ENCODE measurements around the gene HSPB9. TPM values are rescaled to one million over a fixed set of nuclear protein-coding genes. Genes with fewer than 3 reads are reported as not detected.

Gene HSPB9
- total RNA-seq, 2 experiments from 2014 or later: 0.18 to 0.33 TPM

DNA sequence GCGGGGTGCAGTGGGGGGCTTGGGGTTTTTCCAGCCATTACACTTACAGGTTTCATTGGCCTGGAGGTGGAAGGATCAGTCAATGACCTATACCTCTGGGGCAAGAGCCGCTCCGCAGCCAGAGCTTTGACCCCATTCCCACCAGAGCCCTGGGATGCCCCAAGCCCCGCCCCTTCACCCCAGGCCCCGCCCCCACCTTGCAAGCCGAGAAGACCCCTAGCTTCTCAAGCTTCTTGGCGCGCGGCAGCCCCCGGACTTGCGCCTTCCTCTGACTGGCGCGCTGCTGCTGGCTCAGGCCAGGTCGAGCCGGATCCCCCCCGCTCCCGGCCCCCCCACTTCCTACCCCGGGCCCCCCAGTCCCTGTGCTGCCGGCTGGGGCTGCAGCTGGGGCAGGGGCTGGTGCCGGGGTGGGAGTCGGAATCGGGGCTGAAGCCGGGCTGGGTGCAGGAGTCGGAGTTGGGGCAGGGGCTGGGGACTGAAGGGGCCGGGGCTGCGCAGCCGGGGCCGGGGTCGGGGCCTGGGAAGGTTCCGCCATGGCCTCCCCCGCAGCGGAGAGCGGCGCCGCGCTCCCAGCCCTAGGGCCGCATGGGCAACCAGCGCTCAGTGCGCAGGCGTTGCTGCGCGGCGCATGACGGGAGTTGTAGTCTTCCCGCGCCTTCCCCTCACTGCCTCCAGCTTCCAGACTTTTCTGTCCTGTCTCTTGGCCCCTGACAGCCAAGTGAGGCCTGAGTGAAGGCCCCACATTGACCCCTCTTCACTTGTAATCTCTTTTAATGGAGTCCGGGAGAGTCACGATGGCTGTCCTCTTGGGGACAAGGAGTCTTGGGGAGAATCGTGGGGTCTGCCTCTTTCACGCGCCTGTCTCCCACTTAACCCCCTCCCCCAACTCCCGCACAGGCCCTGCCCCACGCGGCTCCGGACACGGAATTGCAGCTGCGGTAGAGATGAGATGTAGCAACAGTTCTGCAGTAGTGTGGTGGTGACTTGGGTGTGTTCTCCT is 1.5 kb upstream of the HSPB9 start, which contains the start of gene KAT2A:
Gene KAT2A (minus strand): TSS at position 598 of the 1,000 bp plus-strand sequence. CDS start 63 bp downstream, at position 535.
- peak within 1 kb of the TSS; percentile 77 for H3K27ac Mint-ChIP-seq
- DNase-seq: peak; percentile 85
- H3K4me3 Mint-ChIP-seq: peak within 1 kb of the TSS; percentile 74
- H3K27me3 Mint-ChIP-seq: no peaks in the 10 kb centered on the region
- H3K4me1 Mint-ChIP-seq: peaks cover 28% of the 10 kb centered on the region
- H3K36me3 Mint-ChIP-seq: peaks cover 19% of the 10 kb centered on the region
- no peaks in the 10 kb centered on the region for H3K9me3 Mint-ChIP-seq

GRCh38 chr17:42124256-42124655 is 1.7 kb downstream of the HSPB9 start:
- Mint-ChIP-seq H3K9me3 (no peaks in the 10 kb centered on the region), H3K4me1 (peaks cover 18% of the 10 kb centered on the region), H3K4me3 (no peak overlapping the region), H3K27me3 (no peaks in the 10 kb centered on the region), H3K27ac (no peak overlapping the region), H3K36me3 (peaks cover 16% of the 10 kb centered on the region)
- DNase-seq: no peak

- H3K9me3 Mint-ChIP-seq: no peaks in the 10 kb centered on the region
- no peaks in the 10 kb centered on the region for H3K27me3 Mint-ChIP-seq
- no peak overlapping the region for H3K4me3 Mint-ChIP-seq
- DNase-seq: no peak
- H3K4me1 Mint-ChIP-seq: peaks cover 10% of the 10 kb centered on the region
- H3K36me3 Mint-ChIP-seq: peaks cover 18% of the 10 kb centered on the region
- H3K27ac Mint-ChIP-seq: no peak overlapping the region
These were observed 3.0 kb downstream of the HSPB9 start for GRCh38 chr17:42125565-42125964.

- no peaks in the 10 kb centered on the region for H3K9me3 Mint-ChIP-seq
- peaks cover 21% of the 10 kb centered on the region for H3K36me3 Mint-ChIP-seq
- peaks cover 10% of the 10 kb centered on the region for H3K4me1 Mint-ChIP-seq
- H3K27ac Mint-ChIP-seq: peak overlapping the region; percentile 46
- H3K4me3 Mint-ChIP-seq: no peak overlapping the region
- H3K27me3 Mint-ChIP-seq: no peaks in the 10 kb centered on the region
- DNase-seq: no peak
These were observed 4.2 kb downstream of the HSPB9 start for GRCh38 chr17:42126836-42127235.

- Mint-ChIP-seq H3K4me1 (peaks cover 16% of the 10 kb centered on the region), H3K9me3 (no peaks in the 10 kb centered on the region), H3K4me3 (no peak overlapping the region), H3K36me3 (peaks cover 21% of the 10 kb centered on the region), H3K27ac (peak overlapping the region; percentile 85), H3K27me3 (no peaks in the 10 kb centered on the region)
- DNase-seq: no peak
These were observed 4.8 kb downstream of the HSPB9 start for GRCh38 chr17:42127414-42127813.

DNA sequence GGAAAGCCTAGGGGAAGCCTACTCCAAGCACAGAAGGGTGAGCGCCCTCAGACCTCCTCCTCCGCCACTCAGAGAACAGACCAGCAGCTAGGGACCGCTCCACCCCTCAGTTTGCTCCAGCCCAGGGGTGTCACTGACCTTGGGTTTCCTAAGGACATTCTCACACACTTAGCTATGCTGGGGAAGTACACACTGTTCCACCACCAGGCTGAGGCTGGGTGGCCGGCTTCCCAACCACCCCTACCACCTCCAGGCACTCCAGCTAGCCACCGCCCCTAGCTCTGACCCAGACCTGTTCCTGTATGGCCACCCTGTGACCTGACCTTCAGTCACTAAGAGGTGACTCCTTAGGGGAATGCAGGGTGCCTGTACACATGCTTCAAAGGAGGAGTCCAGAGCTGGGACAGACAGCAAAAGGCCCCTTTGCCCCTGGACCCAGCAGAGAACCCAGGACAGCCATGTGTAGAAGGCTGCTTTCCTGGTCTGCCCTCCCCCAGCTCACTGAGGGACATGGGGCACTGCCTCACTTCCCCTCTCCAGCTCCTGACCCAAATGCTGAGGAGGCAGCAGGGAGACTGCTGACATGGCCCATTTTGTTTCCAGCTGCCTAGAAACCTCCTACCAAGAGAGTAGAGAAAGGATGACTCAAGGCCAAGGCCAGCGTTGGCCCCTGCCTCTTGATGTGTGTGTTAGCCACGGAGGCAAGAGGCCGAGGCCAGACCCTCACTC is 6.7 kb downstream of the HSPB9 start:
- no peak overlapping the region for H3K4me3 Mint-ChIP-seq
- peak overlapping the region; percentile 85 for H3K27ac Mint-ChIP-seq
- no peaks in the 10 kb centered on the region for H3K27me3 Mint-ChIP-seq
- H3K36me3 Mint-ChIP-seq: peaks cover 17% of the 10 kb centered on the region
- H3K4me1 Mint-ChIP-seq: peaks cover 35% of the 10 kb centered on the region
- no peak for DNase-seq
- H3K9me3 Mint-ChIP-seq: no peaks in the 10 kb centered on the region

DNA sequence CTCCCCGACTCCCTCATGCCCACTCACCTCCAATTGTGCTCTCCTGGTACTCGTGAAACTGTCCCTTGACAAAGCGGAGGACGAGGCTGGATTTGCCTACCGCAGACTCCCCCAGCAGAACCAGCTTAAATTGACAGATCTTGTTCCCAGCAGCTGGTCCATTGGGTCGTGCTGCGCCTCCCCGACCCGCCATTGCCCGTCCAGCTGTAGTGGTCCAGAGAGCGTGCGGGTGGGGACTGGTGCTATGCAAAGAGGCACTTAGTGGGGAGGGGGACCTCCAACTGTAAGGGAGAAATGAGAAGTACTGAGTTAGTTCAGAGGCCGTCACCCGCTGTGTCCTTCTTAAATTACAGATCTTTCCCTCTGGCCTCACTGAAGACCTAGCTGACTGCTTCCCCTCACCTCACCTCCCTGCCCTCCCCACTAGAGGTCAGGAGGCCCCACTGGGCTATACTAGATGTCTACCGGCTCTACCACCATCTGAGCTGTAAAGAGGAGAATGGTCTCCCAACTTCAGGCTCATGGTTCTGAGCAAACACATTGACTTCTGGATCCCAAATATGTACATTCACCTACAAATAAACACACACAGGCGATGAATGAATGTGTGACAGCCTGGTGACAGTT is 7.8 kb downstream of the HSPB9 start:
- H3K4me1 Mint-ChIP-seq: peaks cover 40% of the 10 kb centered on the region
- H3K36me3 Mint-ChIP-seq: peaks cover 19% of the 10 kb centered on the region
- DNase-seq: no peak
- no peaks in the 10 kb centered on the region for H3K9me3 Mint-ChIP-seq
- H3K27me3 Mint-ChIP-seq: no peaks in the 10 kb centered on the region
- no peak overlapping the region for H3K4me3 Mint-ChIP-seq
- H3K27ac Mint-ChIP-seq: peak overlapping the region; percentile 3

DNA sequence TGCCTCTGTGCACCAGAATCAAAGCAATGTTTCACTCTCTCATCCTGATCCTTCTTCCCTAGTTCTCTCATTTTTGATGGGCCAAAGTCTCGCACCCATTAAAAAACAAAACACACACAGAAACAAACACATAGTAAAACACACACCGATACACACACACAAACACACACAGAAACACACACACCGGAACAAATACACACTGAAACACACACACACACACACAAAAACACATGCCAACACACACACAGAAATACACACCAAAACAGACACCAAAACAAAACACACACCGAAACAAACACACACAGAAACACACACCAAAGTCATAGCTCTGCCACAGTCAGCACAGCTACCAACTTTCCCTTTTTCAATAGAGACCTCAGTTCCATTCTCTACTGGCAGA is 8.6 kb downstream of the HSPB9 start:
- peaks cover 22% of the 10 kb centered on the region for H3K36me3 Mint-ChIP-seq
- no peaks in the 10 kb centered on the region for H3K9me3 Mint-ChIP-seq
- peak overlapping the region; percentile 7 for H3K27ac Mint-ChIP-seq
- no peaks in the 10 kb centered on the region for H3K27me3 Mint-ChIP-seq
- no peak for DNase-seq
- no peak overlapping the region for H3K4me3 Mint-ChIP-seq
- peaks cover 48% of the 10 kb centered on the region for H3K4me1 Mint-ChIP-seq

DNA sequence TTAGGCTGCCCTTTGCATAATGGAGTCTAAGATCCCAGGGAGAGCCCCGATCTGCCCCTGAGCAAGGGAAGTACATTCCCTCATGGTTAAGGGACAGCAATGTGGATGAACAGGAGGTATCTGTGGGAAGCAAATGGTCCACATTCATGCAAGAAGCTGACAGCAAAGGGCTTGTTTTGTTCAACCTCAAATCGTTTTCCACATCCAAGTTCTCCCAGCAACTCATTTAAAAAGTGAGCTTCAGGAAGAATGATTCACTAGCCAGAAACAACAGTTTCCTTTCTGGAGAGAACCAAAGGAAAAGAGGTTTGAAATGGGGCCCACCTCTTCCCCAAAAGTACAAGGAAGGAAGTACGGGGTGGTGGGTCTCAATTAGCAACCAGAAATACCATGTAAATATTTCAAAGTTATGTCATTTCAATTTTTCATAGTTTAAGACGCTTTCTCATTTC is 9.4 kb downstream of the HSPB9 start:
- H3K36me3 Mint-ChIP-seq: peaks cover 22% of the 10 kb centered on the region
- no peak overlapping the region for H3K27ac Mint-ChIP-seq
- no peaks in the 10 kb centered on the region for H3K9me3 Mint-ChIP-seq
- H3K4me3 Mint-ChIP-seq: no peak overlapping the region
- H3K27me3 Mint-ChIP-seq: no peaks in the 10 kb centered on the region
- H3K4me1 Mint-ChIP-seq: peaks cover 55% of the 10 kb centered on the region
- no peak for DNase-seq

DNA sequence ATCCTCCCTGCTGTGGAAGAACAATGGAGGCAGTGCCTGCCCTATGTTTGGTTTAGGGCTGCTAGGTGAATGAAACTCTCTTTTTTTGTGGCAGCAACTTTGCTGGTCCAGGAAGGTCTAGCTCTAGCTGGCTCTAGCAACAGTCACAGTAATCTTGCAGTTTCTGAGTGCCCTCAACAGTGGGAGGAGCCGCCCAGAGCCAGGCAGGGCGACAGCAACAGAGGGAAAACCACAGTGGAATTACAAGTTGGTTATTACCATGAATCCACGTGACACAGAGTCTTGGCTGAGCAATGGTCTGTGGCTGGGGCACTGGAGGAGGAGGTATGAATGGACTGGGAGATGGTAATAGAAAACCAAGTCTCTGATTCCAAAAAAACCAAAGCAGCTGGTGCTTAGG is 10.3 kb downstream of the HSPB9 start:
- Mint-ChIP-seq H3K36me3 (peaks cover 18% of the 10 kb centered on the region), H3K27ac (peak overlapping the region; percentile 54), H3K4me1 (peaks cover 57% of the 10 kb centered on the region), H3K4me3 (no peak overlapping the region), H3K9me3 (no peaks in the 10 kb centered on the region), H3K27me3 (no peaks in the 10 kb centered on the region)
- DNase-seq: peak; percentile 36

- H3K9me3 Mint-ChIP-seq: no peaks in the 10 kb centered on the region
- H3K27me3 Mint-ChIP-seq: no peaks in the 10 kb centered on the region
- DNase-seq: no peak
- H3K27ac Mint-ChIP-seq: peak overlapping the region; percentile 15
- H3K36me3 Mint-ChIP-seq: peaks cover 12% of the 10 kb centered on the region
- no peak overlapping the region for H3K4me3 Mint-ChIP-seq
- peaks cover 55% of the 10 kb centered on the region for H3K4me1 Mint-ChIP-seq
These were observed 10.9 kb downstream of the HSPB9 start for GRCh38 chr17:42133461-42134041.

- Mint-ChIP-seq H3K36me3 (peaks cover 9% of the 10 kb centered on the region), H3K4me1 (peaks cover 64% of the 10 kb centered on the region), H3K4me3 (no peak overlapping the region), H3K9me3 (no peaks in the 10 kb centered on the region), H3K27me3 (no peaks in the 10 kb centered on the region), H3K27ac (no peak overlapping the region)
- no peak for DNase-seq
These were observed 12.5 kb downstream of the HSPB9 start for GRCh38 chr17:42135151-42135550.

DNA sequence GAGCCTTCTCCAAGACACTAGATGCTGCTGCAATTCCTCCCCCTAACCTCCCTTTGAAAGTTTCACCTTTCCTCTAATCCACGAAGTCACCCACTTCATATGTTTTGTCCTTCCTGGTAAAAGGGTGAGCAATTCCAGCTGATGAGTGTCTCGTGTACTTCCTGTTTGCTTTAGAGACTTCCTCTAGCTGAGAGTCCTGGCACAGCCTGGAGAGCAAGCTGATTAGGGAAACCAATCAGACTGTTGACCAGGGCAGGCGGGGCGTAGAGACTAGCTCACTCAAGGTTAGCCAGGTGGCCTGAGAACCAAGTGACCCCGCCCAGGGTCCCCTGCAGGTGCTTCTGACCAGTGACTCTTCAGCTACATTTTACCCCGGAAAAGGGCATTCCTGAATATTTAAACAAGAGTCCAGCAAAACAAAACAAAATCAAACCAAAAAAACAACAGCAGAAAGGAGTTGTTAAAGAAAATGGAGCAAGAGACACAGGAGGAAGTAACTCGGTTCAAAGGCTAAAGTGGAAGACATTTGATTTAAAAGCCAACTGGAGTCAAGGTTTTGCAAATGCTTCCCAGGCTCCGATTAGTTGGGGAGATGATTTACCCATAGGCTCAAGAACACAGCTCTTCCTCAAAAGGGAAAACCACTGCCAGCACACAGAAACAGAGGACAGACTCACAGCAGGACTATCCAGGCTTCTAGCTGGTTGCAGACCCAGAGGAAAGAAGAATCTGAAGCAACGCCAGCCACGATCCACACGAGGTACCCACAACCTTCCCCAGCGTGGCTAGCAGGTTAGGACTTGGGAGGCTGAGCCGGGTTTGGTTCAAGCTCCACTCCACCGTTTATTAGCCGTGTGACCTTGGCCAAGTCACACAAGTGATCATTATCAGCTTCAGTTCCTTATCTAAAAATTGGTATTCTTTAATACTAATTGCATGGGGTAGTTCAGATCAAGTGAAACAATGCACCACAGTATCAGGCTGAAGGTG is 13.4 kb downstream of the HSPB9 start:
- H3K9me3 Mint-ChIP-seq: no peaks in the 10 kb centered on the region
- H3K27me3 Mint-ChIP-seq: no peaks in the 10 kb centered on the region
- no peak overlapping the region for H3K4me3 Mint-ChIP-seq
- DNase-seq: no peak
- peaks cover 11% of the 10 kb centered on the region for H3K36me3 Mint-ChIP-seq
- peak overlapping the region; percentile 38 for H3K27ac Mint-ChIP-seq
- H3K4me1 Mint-ChIP-seq: peaks cover 67% of the 10 kb centered on the region

GRCh38 chr17:42136654-42137051 is 14.0 kb downstream of the HSPB9 start:
- Mint-ChIP-seq H3K27me3 (no peaks in the 10 kb centered on the region), H3K27ac (no peak overlapping the region), H3K4me1 (peaks cover 69% of the 10 kb centered on the region), H3K36me3 (peaks cover 9% of the 10 kb centered on the region), H3K4me3 (no peak overlapping the region), H3K9me3 (no peaks in the 10 kb centered on the region)
- no peak for DNase-seq

All from activated naive CD8-positive, alpha-beta T cell treated with anti-CD3 and anti-CD28 coated beads for 36 hours (primary cell).